DOHH2 (cell line): ENCODE data around the gene RD3L.

Experiments used
- H3F3A ChIP-seq: fragments of 200-600 bp; sonication (generic), shearing (Covaris generic); 2 replicates; pipeline ENCODE4 v1.6.0; 2016; ENCODE audit warnings: antibody characterized with exemption, mild to moderate bottlenecking; ENCODE audit not compliant: control insufficient read depth, insufficient read depth
- H3K27ac ChIP-seq: fragments of 200-600 bp; sonication (generic); 2 replicates; pipeline ENCODE4 v1.5.1; 2014; ENCODE audit warnings: low read depth, mild to moderate bottlenecking, low read length, moderate library complexity
- H3K27me3 ChIP-seq: fragments of 200-600 bp; sonication (generic); 2 replicates; pipeline ENCODE4 v1.6.1; 2014; ENCODE audit warnings: mild to moderate bottlenecking, low read length, mixed read lengths; ENCODE audit not compliant: control insufficient read depth
- H3K36me3 ChIP-seq: fragments of 200-600 bp; sonication (generic); 2 replicates; pipeline ENCODE4 v1.6.1; 2014; ENCODE audit warnings: mild to moderate bottlenecking, low read length, moderate library complexity, mixed read lengths; ENCODE audit not compliant: control insufficient read depth
- H3K4me1 ChIP-seq: fragments of 200-600 bp; sonication (generic); 2 replicates; pipeline ENCODE4 v1.6.1; 2014; ENCODE audit warnings: mild to moderate bottlenecking, low read length, mixed read lengths; ENCODE audit not compliant: control insufficient read depth
- H3K4me2 ChIP-seq: fragments of 200-600 bp; sonication (generic); 2 replicates; pipeline ENCODE4 v1.6.0; 2014; ENCODE audit warnings: mild to moderate bottlenecking, low read length, moderate library complexity
- H3K4me3 ChIP-seq: fragments of 200-600 bp; sonication (generic); 2 replicates; pipeline ENCODE4 v1.5.1; 2014; ENCODE audit warnings: mild to moderate bottlenecking, low read length, mixed read lengths
- H3K79me2 ChIP-seq: fragments of 200-600 bp; sonication (generic); 2 replicates; pipeline ENCODE4 v1.6.1; 2014; ENCODE audit warnings: mild to moderate bottlenecking, low read length, mixed read lengths; ENCODE audit not compliant: control insufficient read depth
- H3K9me2 ChIP-seq: fragments of 200-600 bp; sonication (generic); replicated peaks from 2 replicates; pipeline ENCODE4 v1.6.1; 2014; ENCODE audit warnings: mild to moderate bottlenecking, low read length, mixed read lengths; ENCODE audit not compliant: control insufficient read depth
- H3K9me3 ChIP-seq: fragments of 200-600 bp; sonication (generic); 2 replicates; pipeline ENCODE4 v1.6.1; 2014; ENCODE audit warnings: antibody characterized with exemption, low read length, mixed read lengths; ENCODE audit not compliant: control insufficient read depth, insufficient read depth
- H4K20me1 ChIP-seq: fragments of 200-600 bp; sonication (generic); 2 replicates; pipeline ENCODE4 v1.6.0; 2014; ENCODE audit warnings: low read depth, mild to moderate bottlenecking, antibody characterized with exemption, low read length, moderate library complexity; ENCODE audit not compliant: control insufficient read depth, insufficient read depth
- CTCF ChIP-seq: fragments of 200-600 bp; sonication (generic); IDR thresholded peaks from one replicate; pipeline ENCODE4 v1.5.1; 2014; ENCODE audit warnings: antibody characterized with exemption, mild to moderate bottlenecking, low read depth, low read length; ENCODE audit not compliant: poor library complexity, severe bottlenecking
- EZH2phosphoT487 ChIP-seq: fragments of 200-600 bp; sonication (generic); IDR thresholded peaks from 2 replicates; pipeline ENCODE4 v1.6.1; 2017; ENCODE audit warnings: borderline replicate concordance, mild to moderate bottlenecking, antibody characterized with exemption, low read length, moderate library complexity, mixed read lengths

RD3L gene

GRCh38 chr14:103904493-103905107 is 37.7 kb downstream of the RD3L start:
- H3K36me3 ChIP-seq = no peaks in the 10 kb centered on the region
- no peak overlapping the region for H3K4me3 ChIP-seq
- H3F3A ChIP-seq = peaks cover 2% of the 10 kb centered on the region; the same call in 1 of the 2 replicates
- no peak overlapping the region for H3K27ac ChIP-seq
- no peaks in the 10 kb centered on the region for H3K27me3 ChIP-seq
- no peaks in the 10 kb centered on the region for H3K9me2 ChIP-seq
- H3K9me3 ChIP-seq = no peaks in the 10 kb centered on the region
- TF ChIP-seq EZH2phosphoT487 (no peak), CTCF (no peak)
- no peaks in the 10 kb centered on the region for H3K4me1 ChIP-seq
- no peaks in the 10 kb centered on the region for H3K79me2 ChIP-seq
- no peak overlapping the region for H3K4me2 ChIP-seq
- H4K20me1 ChIP-seq = no peaks in the 10 kb centered on the region

- no peaks in the 10 kb centered on the region for H3K4me1 ChIP-seq
- H3K4me2 ChIP-seq = no peak overlapping the region
- H4K20me1 ChIP-seq = no peaks in the 10 kb centered on the region
- TF ChIP-seq CTCF (no peak), EZH2phosphoT487 (no peak)
- H3K9me2 ChIP-seq = no peaks in the 10 kb centered on the region
- no peak overlapping the region for H3K27ac ChIP-seq
- no peaks in the 10 kb centered on the region for H3K36me3 ChIP-seq
- no peaks in the 10 kb centered on the region for H3K79me2 ChIP-seq
- peaks cover 2% of the 10 kb centered on the region; the same call in 1 of the 2 replicates for H3F3A ChIP-seq
- H3K4me3 ChIP-seq = no peak overlapping the region
- no peaks in the 10 kb centered on the region for H3K9me3 ChIP-seq
- no peaks in the 10 kb centered on the region for H3K27me3 ChIP-seq
These were observed 42.5 kb downstream of the RD3L start for GRCh38 chr14:103899833-103900232.

- H3K27ac ChIP-seq = no peak overlapping the region
- no peak for TF ChIP-seq CTCF
- TF ChIP-seq EZH2phosphoT487 = no peak
- H3K9me2 ChIP-seq = no peaks in the 10 kb centered on the region
- no peaks in the 10 kb centered on the region for H4K20me1 ChIP-seq
- no peaks in the 10 kb centered on the region for H3K79me2 ChIP-seq
- no peak overlapping the region for H3K4me3 ChIP-seq
- H3K9me3 ChIP-seq = no peaks in the 10 kb centered on the region
- no peaks in the 10 kb centered on the region for H3K4me1 ChIP-seq
- no peaks in the 10 kb centered on the region for H3K36me3 ChIP-seq
- H3K4me2 ChIP-seq = no peak overlapping the region
- H3K27me3 ChIP-seq = no peaks in the 10 kb centered on the region
- no peaks in the 10 kb centered on the region for H3F3A ChIP-seq
These were observed 43.0 kb downstream of the RD3L start for GRCh38 chr14:103899316-103899715.

GRCh38 chr14:103898711-103899110 is 43.6 kb downstream of the RD3L start:
- no peak overlapping the region for H3K4me3 ChIP-seq
- H3K4me2 ChIP-seq = no peak overlapping the region
- TF ChIP-seq EZH2phosphoT487 = no peak
- no peak for TF ChIP-seq CTCF
- H3K36me3 ChIP-seq = no peaks in the 10 kb centered on the region
- no peaks in the 10 kb centered on the region for H3K4me1 ChIP-seq
- no peaks in the 10 kb centered on the region for H3K9me2 ChIP-seq
- H3F3A ChIP-seq = no peaks in the 10 kb centered on the region
- H3K27ac ChIP-seq = no peak overlapping the region
- H3K27me3 ChIP-seq = no peaks in the 10 kb centered on the region
- no peaks in the 10 kb centered on the region for H4K20me1 ChIP-seq
- no peaks in the 10 kb centered on the region for H3K79me2 ChIP-seq
- H3K9me3 ChIP-seq = no peaks in the 10 kb centered on the region
